Measurements from ENCODE around the gene SLC25A3. TPM values are rescaled to one million over a fixed set of nuclear protein-coding genes. Genes with fewer than 3 reads are reported as not detected.

Gene SLC25A3
- total and polyA plus RNA-seq, 2 experiments from 2014 or later, result 472 to 941 TPM

DNA sequence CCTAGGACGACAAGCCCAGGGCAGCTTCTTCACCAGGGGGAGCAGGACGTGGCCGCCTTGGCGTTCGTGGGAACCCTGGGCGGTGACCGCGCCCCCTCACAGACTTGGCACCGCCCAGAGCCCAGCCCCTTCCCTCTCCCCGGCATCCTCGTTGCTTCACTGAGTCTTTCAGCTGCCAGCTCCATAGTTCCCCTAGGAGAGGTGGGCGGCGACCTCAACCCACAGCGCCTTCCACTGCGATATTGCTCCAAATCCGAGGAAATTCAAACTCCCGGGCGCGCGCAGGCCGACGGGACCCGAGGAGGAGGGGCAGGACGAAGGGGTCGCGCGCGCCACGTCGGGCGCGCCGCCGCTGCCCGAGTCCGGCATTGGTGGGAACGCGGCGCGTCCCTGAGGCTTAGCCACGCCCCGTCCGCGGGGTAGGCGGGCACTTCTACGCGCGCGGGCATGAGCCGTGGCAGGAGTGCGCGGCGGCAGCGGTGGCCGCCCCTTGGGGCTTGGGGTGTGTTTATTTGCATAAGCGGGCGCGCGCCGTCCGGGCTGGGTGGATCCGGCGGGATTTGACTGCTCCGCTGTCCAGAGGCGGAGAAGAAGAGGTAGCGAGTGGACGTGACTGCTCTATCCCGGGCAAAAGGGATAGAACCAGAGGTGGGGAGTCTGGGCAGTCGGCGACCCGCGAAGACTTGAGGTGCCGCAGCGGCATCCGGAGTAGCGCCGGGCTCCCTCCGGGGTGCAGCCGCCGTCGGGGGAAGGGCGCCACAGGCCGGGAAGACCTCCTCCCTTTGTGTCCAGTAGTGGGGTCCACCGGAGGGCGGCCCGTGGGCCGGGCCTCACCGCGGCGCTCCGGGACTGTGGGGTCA lies 51.5 kb downstream of the SLC25A3 start, which contains the start of the genes APAF1 and IKBIP:
Gene APAF1 (plus strand): TSS at position 579 of the 860 bp plus-strand sequence. CDS start 3,070 bp downstream, outside the sequence.
Gene IKBIP (minus strand): TSS at position 77 of the 860 bp plus-strand sequence. CDS start 87 bp downstream, outside the sequence.
- Histone ChIP-seq H3K4me2 (ENCODE audit: unreplicated experiment) (peak within 1 kb of the TSS; percentile 93), H3K27me3 (replicated peaks; ENCODE audit: insufficient read depth) (no peaks in the 10 kb centered on the region), H3K9ac (peak within 1 kb of the TSS; percentile 99), H3K27ac (peak within 1 kb of the TSS; percentile 99), H3K79me2 (ENCODE audit: insufficient read depth) (peaks cover 95% of the 10 kb centered on the region), H3K36me3 (ENCODE audit: low read depth) (peaks cover 11% of the 10 kb centered on the region; the same call in 1 of the 2 replicates), H3K4me3 (peak within 1 kb of the TSS; percentile 86), H3F3A (ENCODE audit: insufficient read depth) (peaks cover 9% of the 10 kb centered on the region), H4K20me1 (ENCODE audit: insufficient read depth) (no peaks in the 10 kb centered on the region), H3K9me3 (ENCODE audit: low read depth) (no peaks in the 10 kb centered on the region), H3K9me2 (ENCODE audit: insufficient read depth) (no peaks in the 10 kb centered on the region), H2AFZ (peak within 1 kb of the TSS; percentile 83), H3K4me1 (ENCODE audit: insufficient read depth) (peaks cover 21% of the 10 kb centered on the region)
- TF ChIP-seq EZH2phosphoT487 (IDR thresholded peaks at IDR 0.05; ENCODE audit: insufficient read depth, low read depth) (no peak), EZH2 (IDR thresholded peaks at IDR 0.05; ENCODE audit: insufficient read depth, poor library complexity, severe bottlenecking) (no peak)
- DNase-seq, result peak; percentile 99
- in situ Hi-C loops (cut with MboI), result loop anchor here (10.0 kb wide), 1 partner anchor 220 kb away; no protein-coding TSS in a partner anchor
- WGBS, 2 experiments (ENCODE audit: low coverage in 1 of 2, low lambda C conversion rate in 2 of 2, missing lambda C conversion rate in 2 of 2), result 0 to 1% methylated on average over 76 to 78 of the region's 91 CpGs

DNA sequence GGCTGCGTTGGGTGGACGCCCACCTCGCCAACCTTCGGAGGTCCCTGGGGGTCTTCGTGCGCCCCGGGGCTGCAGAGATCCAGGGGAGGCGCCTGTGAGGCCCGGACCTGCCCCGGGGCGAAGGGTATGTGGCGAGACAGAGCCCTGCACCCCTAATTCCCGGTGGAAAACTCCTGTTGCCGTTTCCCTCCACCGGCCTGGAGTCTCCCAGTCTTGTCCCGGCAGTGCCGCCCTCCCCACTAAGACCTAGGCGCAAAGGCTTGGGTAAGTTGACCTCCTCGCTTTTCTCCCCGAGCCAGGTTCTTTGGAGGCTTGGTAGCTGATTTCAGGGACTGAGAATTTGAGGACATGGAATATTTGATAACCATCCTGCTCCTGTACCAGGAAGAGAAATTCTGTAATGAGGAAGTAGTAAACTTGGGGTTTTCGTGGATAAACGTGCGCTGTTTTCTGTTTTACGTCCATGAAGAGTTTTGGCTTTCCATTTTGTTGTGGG lies 52.1 kb downstream of the SLC25A3 start:
- H3K4me1 ChIP-seq (ENCODE audit: insufficient read depth), result peaks cover 21% of the 10 kb centered on the region
- peak overlapping the region; percentile 77 for H2AFZ ChIP-seq
- WGBS, 2 experiments (ENCODE audit: low coverage in 1 of 2, low lambda C conversion rate in 2 of 2, missing lambda C conversion rate in 2 of 2), result 2% methylated on average over 19 to 20 of the region's 24 CpGs
- H3K27me3 ChIP-seq (replicated peaks; ENCODE audit: insufficient read depth), result no peaks in the 10 kb centered on the region
- H3K4me3 ChIP-seq, result peak overlapping the region; percentile 86
- no peaks in the 10 kb centered on the region for H3K9me3 ChIP-seq (ENCODE audit: low read depth)
- TF ChIP-seq EZH2 (IDR thresholded peaks at IDR 0.05; ENCODE audit: insufficient read depth, poor library complexity, severe bottlenecking), result no peak
- TF ChIP-seq EZH2phosphoT487 (IDR thresholded peaks at IDR 0.05; ENCODE audit: insufficient read depth, low read depth), result no peak
- peaks cover 13% of the 10 kb centered on the region for H3K36me3 ChIP-seq (ENCODE audit: low read depth)
- peaks cover 9% of the 10 kb centered on the region for H3F3A ChIP-seq (ENCODE audit: insufficient read depth)
- peak overlapping the region; percentile 99 for H3K9ac ChIP-seq
- no peaks in the 10 kb centered on the region for H4K20me1 ChIP-seq (ENCODE audit: insufficient read depth)
- peak; percentile 48 for DNase-seq
- H3K79me2 ChIP-seq (ENCODE audit: insufficient read depth), result peaks cover 95% of the 10 kb centered on the region
- peak overlapping the region; percentile 99 for H3K27ac ChIP-seq
- no peaks in the 10 kb centered on the region for H3K9me2 ChIP-seq (ENCODE audit: insufficient read depth)
- in situ Hi-C loops (cut with MboI), result loop anchor here (10.0 kb wide), 1 partner anchor 221 kb away; no protein-coding TSS in a partner anchor
- peak overlapping the region; percentile 93 for H3K4me2 ChIP-seq (ENCODE audit: unreplicated experiment)

DNA sequence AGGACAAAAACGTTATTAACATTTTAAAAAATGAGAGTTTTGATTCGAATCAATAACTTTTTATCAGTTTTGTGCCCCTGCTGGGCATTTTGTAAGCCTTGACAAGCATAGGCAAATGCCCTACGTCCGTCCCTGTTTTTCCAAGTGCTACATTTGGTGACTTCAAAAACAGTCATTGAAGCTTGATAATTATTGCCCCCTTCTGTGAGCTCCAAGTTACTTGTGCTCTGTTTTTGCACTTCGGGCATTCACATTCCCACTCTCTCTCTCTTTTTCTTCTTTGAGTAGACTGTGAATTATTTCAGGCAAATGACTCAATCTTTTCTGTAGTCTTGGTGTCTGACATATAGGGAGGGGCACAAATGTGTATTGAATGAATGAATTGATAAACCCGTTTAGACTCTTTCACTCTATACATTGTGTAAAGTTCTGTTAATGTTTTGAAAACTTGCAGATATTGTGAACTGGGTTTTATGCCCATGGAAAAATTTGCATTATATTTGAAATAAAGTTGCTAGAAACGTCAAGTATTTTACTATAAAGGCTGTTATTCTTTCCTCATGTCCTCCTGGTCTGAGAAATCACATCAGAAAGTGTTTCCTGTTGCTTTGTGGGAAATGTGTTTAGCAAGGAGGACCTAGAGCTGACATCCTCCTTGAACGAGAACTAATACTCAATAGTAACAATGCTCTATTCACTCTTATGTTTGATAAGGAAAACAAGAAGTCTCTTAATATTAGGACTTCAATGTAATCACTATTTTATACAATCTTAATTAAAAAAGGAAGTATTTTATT lies 53.0 kb downstream of the SLC25A3 start:
- peak; percentile 63 for DNase-seq
- H3K9ac ChIP-seq, result peak overlapping the region; percentile 99
- H3K36me3 ChIP-seq (ENCODE audit: low read depth), result peaks cover 20% of the 10 kb centered on the region
- H3K27ac ChIP-seq, result peak overlapping the region; percentile 99
- H3K27me3 ChIP-seq (replicated peaks; ENCODE audit: insufficient read depth), result no peaks in the 10 kb centered on the region
- peaks cover 94% of the 10 kb centered on the region for H3K79me2 ChIP-seq (ENCODE audit: insufficient read depth)
- H3K4me1 ChIP-seq (ENCODE audit: insufficient read depth), result peaks cover 20% of the 10 kb centered on the region
- peak overlapping the region; percentile 93 for H3K4me2 ChIP-seq (ENCODE audit: unreplicated experiment)
- peak overlapping the region; percentile 86 for H3K4me3 ChIP-seq
- H3K9me3 ChIP-seq (ENCODE audit: low read depth), result no peaks in the 10 kb centered on the region
- no peaks in the 10 kb centered on the region for H4K20me1 ChIP-seq (ENCODE audit: insufficient read depth)
- 0 to 1% methylated on average over 8 of the region's 8 CpGs for WGBS, 2 experiments (ENCODE audit: low coverage in 1 of 2, low lambda C conversion rate in 2 of 2, missing lambda C conversion rate in 2 of 2)
- in situ Hi-C loops (cut with MboI), result loop anchor here (10.0 kb wide), 1 partner anchor 222 kb away; no protein-coding TSS in a partner anchor
- peaks cover 9% of the 10 kb centered on the region for H3F3A ChIP-seq (ENCODE audit: insufficient read depth)
- peak overlapping the region; percentile 77 for H2AFZ ChIP-seq
- no peaks in the 10 kb centered on the region for H3K9me2 ChIP-seq (ENCODE audit: insufficient read depth)
- no peak for TF ChIP-seq EZH2phosphoT487 (IDR thresholded peaks at IDR 0.05; ENCODE audit: insufficient read depth, low read depth)
- TF ChIP-seq EZH2 (IDR thresholded peaks at IDR 0.05; ENCODE audit: insufficient read depth, poor library complexity, severe bottlenecking), result no peak

DNA sequence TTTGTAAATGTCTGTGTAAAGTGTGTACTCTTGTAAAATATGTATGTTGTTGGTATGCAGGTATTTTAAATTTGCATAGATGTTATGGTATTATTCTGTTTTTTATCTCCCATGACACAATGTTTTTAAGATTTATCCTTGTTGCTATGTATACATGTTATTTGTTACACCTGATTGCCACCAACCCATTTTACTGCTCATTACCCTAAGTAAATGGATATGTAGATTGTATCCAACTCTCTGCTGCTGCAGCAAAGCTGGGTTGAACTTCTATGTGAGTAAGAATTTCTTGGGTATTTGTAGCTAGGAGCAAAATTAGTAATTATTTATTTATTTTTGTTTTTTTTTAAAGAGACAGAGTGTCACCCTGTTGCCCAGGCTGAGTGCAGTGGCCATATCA lies 57.8 kb downstream of the SLC25A3 start:
- DNase-seq, result peak; percentile 30
- in situ Hi-C loops (cut with MboI), result no loop called here
- H3F3A ChIP-seq (ENCODE audit: insufficient read depth), result no peaks in the 10 kb centered on the region
- H2AFZ ChIP-seq, result no peak overlapping the region
- H3K36me3 ChIP-seq (ENCODE audit: low read depth), result peaks cover 33% of the 10 kb centered on the region
- H3K4me3 ChIP-seq, result no peak overlapping the region
- H3K27me3 ChIP-seq (replicated peaks; ENCODE audit: insufficient read depth), result no peaks in the 10 kb centered on the region
- TF ChIP-seq EZH2phosphoT487 (IDR thresholded peaks at IDR 0.05; ENCODE audit: insufficient read depth, low read depth) (no peak), EZH2 (IDR thresholded peaks at IDR 0.05; ENCODE audit: insufficient read depth, poor library complexity, severe bottlenecking) (no peak)
- no peak overlapping the region for H3K27ac ChIP-seq
- no peaks in the 10 kb centered on the region for H3K9me2 ChIP-seq (ENCODE audit: insufficient read depth)
- no peaks in the 10 kb centered on the region for H4K20me1 ChIP-seq (ENCODE audit: insufficient read depth)
- no peak overlapping the region for H3K4me2 ChIP-seq (ENCODE audit: unreplicated experiment)
- no peak overlapping the region for H3K9ac ChIP-seq
- peaks cover 87% of the 10 kb centered on the region for H3K79me2 ChIP-seq (ENCODE audit: insufficient read depth)
- H3K4me1 ChIP-seq (ENCODE audit: insufficient read depth), result peaks cover 4% of the 10 kb centered on the region; the same call in 1 of the 2 replicates
- no peaks in the 10 kb centered on the region for H3K9me3 ChIP-seq (ENCODE audit: low read depth)
